Effector CD4-positive, alpha-beta T cell (primary cell): Measurements from ENCODE around the gene EPS8.

Experiments
- DNase-seq: peaks from one replicate; pipeline ENCODE4 v3.0.0-alpha.2; 2020

Gene EPS8

GRCh38 chr12:15688202-15688736 is 100.9 kb downstream of the EPS8 start:
- no peak for DNase-seq

GRCh38 chr12:15687583-15687982 is 101.6 kb downstream of the EPS8 start:
- DNase-seq = no peak

GRCh38 chr12:15684896-15685658 is 104.1 kb downstream of the EPS8 start:
- no peak for DNase-seq

- DNase-seq = no peak
Measured at GRCh38 chr12:15682826-15683225, 106.4 kb downstream of the EPS8 start.

GRCh38 chr12:15679151-15679550 is 110.0 kb downstream of the EPS8 start:
- no peak for DNase-seq

- DNase-seq = no peak
Measured at GRCh38 chr12:15677726-15678201, 111.4 kb downstream of the EPS8 start.

GRCh38 chr12:15677228-15677627 is 112.0 kb downstream of the EPS8 start:
- DNase-seq = no peak

- DNase-seq = no peak
Measured at GRCh38 chr12:15672671-15673270, 116.4 kb downstream of the EPS8 start.

GRCh38 chr12:15670756-15671155 is 118.4 kb downstream of the EPS8 start:
- no peak for DNase-seq

GRCh38 chr12:15669256-15669948 is 119.8 kb downstream of the EPS8 start:
- DNase-seq = no peak

GRCh38 chr12:15664491-15664890 is 124.7 kb downstream of the EPS8 start:
- DNase-seq = no peak

GRCh38 chr12:15662983-15663659 is 126.1 kb downstream of the EPS8 start:
- no peak for DNase-seq

- DNase-seq = no peak
Measured at GRCh38 chr12:15662303-15662980, 126.7 kb downstream of the EPS8 start.

GRCh38 chr12:15651371-15651770 is 137.8 kb downstream of the EPS8 start:
- DNase-seq = no peak

GRCh38 chr12:15650399-15651128 is 138.6 kb downstream of the EPS8 start:
- DNase-seq = no peak

- DNase-seq = no peak
Measured at GRCh38 chr12:15649347-15649746, 139.8 kb downstream of the EPS8 start.

GRCh38 chr12:15648558-15648957 is 140.6 kb downstream of the EPS8 start:
- no peak for DNase-seq

GRCh38 chr12:15646581-15646980 is 142.6 kb downstream of the EPS8 start:
- no peak for DNase-seq

GRCh38 chr12:15644700-15645099 is 144.5 kb downstream of the EPS8 start:
- DNase-seq = no peak

- DNase-seq = no peak
Measured at GRCh38 chr12:15638231-15638630, 151.0 kb downstream of the EPS8 start.

GRCh38 chr12:15636060-15636890 is 152.9 kb downstream of the EPS8 start:
- no peak for DNase-seq
